CD4-positive, alpha-beta T cell treated with Interferon gamma for 1 hour (primary cell): ENCODE measurements around the gene C20orf204.
A peak's percentile ranks its signal among the peaks of the same experiment; 100 is the strongest.

Experiments used
- DNase-seq: peaks from one replicate; pipeline ENCODE4 v3.0.0-alpha.2; 2020

C20orf204 gene

GRCh38 chr20:64072498-64073063 is 36.6 kb downstream of the C20orf204 start:
- no peak for DNase-seq

GRCh38 chr20:64073476-64074183 is 37.6 kb downstream of the C20orf204 start:
- DNase-seq = no peak

- DNase-seq = no peak
Observed at GRCh38 chr20:64074184-64074789, 38.3 kb downstream of the C20orf204 start.

- DNase-seq = no peak
Observed at GRCh38 chr20:64074963-64075362, 39.0 kb downstream of the C20orf204 start.

- DNase-seq = no peak
Observed at GRCh38 chr20:64075556-64075955, 39.6 kb downstream of the C20orf204 start.

GRCh38 chr20:64076061-64076997 is 40.3 kb downstream of the C20orf204 start:
- no peak for DNase-seq

DNA sequence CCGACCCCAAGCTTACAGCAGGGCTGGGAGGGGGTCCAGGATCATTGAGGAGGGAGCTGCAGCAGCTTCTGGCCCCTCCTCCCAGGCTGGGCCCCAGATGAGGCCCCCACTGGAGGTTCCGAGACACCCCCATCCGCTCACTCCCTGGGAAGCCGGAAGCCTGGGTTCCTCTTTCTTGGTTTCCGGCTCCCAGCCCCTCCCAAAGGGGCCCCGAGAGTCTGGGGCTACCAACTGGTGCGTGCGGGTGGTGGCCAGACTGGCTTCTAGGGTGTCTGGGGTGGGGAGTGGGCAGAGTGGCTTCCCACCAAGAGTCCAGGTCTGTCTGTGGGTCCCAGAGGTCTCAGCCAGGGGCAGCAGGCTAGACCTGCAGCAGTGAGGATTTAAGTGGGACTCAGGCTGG is 41.1 kb downstream of the C20orf204 start:
- DNase-seq = peak; percentile 53

DNA sequence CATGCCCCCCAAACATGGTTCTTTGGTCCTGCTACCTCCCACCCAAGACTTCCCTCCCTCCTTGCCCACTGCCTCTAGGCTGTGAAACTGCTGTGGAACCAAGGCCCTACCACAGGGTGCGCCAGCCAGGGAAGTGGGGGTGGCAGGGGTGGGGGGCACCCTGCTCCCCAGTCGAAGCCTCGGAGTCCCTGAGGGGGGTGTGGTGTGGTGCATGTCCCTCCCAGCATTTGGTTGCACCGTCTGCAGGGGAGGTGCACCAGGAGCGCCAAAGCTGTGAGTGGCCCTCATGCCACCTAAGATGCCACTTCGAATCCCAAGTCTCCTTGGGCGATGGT is 41.5 kb downstream of the C20orf204 start:
- DNase-seq = no peak

GRCh38 chr20:64077876-64078551 is 42.0 kb downstream of the C20orf204 start:
- peak; percentile 66 for DNase-seq

- no peak for DNase-seq
Observed at GRCh38 chr20:64078934-64079272, 42.9 kb downstream of the C20orf204 start.

DNA sequence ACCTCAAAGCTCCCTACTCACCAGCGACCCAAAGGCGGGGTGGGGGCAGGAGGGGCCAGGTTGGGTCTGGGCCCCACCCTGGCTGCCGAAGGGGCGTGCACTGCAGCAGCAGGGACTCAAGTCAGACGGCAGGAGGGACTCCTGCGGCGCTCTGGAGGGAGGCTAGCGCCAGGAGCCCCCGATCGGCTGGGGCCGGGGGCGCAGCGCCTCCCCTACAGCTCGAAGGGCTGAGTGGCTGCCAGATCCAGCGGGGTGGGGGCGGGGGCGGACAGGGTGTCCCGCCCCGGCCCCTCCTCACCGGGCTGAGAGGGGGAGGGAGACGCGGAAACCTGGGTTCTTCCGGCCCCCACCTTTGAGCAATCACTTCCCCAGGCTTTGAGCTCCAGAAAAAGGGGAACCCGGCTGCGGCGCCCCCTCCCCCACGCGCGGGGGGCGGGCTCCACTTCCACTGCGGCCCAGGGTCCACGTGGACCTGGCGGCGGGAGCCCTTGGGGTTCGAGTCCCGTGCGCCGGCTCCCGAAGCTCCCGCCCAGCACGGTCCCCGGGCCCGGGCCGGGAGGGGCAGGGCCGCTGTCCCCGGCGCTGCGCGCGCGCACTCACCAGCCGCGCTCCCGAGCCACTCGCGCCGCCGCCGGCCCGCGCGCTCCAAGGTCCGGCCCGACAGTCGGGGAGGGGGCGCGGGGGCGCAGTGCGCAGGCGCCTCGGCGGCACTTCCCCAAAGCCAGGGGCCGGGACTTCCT is 43.5 kb downstream of the C20orf204 start, which contains the start of gene RGS19:
RGS19 (minus strand) TSS at position 246 of the 740 bp plus-strand sequence. CDS start 2,632 bp downstream, outside the sequence.
- DNase-seq = peak; percentile 86

- DNase-seq = peak; percentile 41
Observed at GRCh38 chr20:64080013-64080812, 44.2 kb downstream of the C20orf204 start, which contains the start of gene OPRL1. Gene OPRL1 (plus strand): TSS chr20:64080082. CDS start chr20:64092721, 12,639 bp downstream.

DNA sequence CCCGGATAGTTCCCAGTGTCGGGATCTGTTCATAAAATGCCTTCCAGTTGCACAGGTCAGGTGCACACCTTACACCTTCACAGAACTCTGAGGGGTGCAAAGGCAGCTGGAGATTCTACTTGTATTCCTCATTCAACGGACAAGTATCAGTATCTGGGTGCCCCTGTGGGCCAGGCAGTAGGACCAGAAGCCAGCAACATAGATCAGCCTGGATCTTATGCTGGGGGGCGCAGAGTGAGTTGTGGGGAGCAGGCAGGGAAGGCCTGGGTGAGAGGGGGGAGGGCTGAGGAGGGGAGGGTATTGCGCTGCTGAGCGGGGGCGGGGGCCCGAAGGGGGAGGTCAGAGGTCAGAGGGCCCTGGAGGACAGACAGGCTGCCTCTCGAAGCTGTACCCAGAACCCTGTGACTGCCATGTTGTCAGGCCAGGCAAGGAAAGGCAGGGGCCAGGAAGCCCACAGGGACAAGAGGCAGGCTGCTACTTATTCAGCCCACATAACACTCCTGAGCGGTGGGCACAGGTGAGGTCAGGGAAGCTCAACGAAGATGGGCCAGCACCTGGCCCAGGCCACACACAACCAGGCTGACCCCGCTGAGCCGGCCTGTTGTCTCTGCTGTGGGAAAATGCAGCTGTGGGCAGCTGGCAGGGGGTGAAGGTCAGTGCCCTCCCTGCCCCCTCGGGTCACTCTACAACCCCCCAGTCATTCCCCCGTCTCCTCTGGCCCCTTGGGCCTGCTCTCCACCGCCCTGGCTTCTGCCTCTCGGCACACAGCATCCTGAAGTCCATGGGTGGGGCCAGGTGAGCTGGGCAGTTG is 45.0 kb downstream of the C20orf204 start:
- no peak for DNase-seq

- DNase-seq = no peak
Observed at GRCh38 chr20:64081624-64081964, 45.6 kb downstream of the C20orf204 start.

GRCh38 chr20:64082126-64082731 is 46.2 kb downstream of the C20orf204 start:
- no peak for DNase-seq

DNA sequence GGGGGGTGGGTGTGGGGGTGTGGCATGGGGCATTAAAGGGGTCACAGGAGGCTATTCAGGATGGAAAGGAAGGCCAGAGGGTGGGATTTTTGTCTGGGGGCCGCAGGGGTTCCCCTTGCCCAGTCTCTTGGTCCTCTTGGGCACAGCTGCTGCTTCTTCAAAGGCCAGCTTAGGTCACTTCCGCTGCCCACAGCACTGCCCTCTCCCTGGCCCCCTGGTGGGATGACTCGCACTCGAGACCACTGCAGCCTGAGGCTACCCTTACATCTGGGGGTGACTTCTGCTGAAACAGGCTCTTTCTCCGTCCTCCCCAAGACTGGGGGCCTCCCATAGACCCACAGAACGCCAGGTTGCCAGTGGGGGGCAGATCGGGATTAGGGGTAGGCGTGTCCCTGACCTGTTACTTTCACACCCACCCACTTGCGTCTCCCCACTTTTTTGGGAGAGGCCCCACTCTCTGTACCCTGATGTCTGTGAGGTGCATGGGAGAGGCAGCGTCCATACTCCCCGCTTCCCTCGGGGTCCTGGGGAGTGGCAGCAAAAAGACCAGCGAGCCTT is 46.9 kb downstream of the C20orf204 start:
- DNase-seq = no peak

- DNase-seq = peak; percentile 76
Observed at GRCh38 chr20:64083378-64083803, 47.4 kb downstream of the C20orf204 start.

DNA sequence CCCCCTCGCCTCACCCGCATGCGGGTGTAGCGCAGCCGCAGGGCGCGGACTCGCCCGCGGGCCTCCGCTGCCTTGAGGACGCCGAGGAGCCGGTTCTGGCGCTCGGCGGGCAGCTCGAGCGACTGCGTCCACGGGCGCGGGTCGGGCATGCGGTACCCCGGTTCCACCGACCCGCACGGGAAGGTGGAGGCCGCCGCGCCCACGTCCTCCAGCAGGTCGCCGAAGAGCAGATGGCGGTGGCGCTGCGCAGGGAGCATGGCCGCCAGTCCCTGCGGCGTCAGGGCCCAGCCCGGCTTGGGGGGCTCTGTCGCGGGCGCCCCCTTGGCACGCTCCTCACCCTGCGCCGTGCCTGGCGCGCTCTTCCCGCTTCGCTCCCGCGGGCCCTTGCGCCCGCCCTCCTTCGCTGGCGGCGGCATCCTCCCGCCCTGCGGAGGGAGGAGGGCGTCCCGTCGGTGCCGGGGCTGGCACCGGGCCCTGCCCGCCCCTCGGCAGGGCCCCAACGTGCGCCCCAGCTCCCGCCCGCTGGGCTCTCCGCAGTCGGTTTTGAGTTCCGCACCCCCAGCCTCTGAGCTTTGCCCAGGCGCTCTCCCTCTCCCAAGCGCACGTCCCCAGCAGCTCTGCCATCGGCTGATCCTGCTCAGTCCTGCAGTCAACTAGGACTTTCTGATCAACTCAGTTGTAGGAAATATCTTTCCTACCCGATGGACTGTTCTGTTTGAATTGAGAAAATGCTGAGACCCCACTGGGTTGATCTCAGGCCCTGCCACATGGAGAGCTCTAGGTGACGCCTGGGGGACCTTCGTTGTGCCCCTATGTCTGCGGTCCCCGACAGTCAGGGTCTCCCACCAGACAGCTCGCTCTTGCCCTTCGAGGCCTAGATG is 48.1 kb downstream of the C20orf204 start, which contains the start of gene LKAAEAR1:
LKAAEAR1 (minus strand) TSS at position 595 of the 881 bp plus-strand sequence; CDS start at position 416, 179 bp downstream.
- DNase-seq = no peak
